ENCODE results near the gene RB1. TPM values are rescaled to one million over a fixed set of nuclear protein-coding genes. Genes with fewer than 3 reads are reported as not detected.

The RB1 gene
- total and polyA plus RNA-seq, 2 donors (not counting 3 experiments of a cell fraction or from before 2014, with no cell fraction given): 8.0 to 41.2 TPM

GRCh38 chr13:48315969-48316650 is 12.6 kb downstream of the RB1 start:
- no peaks in the 10 kb centered on the region for H3K9me1 ChIP-seq (replicated peaks; ENCODE audit: control insufficient read depth, extremely low read depth, insufficient read depth, low read length)
- no peak overlapping the region for H2AFZ ChIP-seq (ENCODE audit: low read depth, low read length)
- H3K4me3 ChIP-seq (replicated peaks in 1 of 3; ENCODE audit: insufficient read depth in 1 of 3, low read depth in 1 of 3, low read length in 3 of 3): no peak overlapping the region
- H3K27me3 ChIP-seq (ENCODE audit: control insufficient read depth in 2 of 2, insufficient read depth in 2 of 2, low read length in 2 of 2): no peaks in the 10 kb centered on the region
- intact Hi-C loops (cut with micrococcal nuclease) (no loop called here), dilution Hi-C loops (cut with MboI; ENCODE audit: extremely low pct_ligation_motif_present, low sequenced_read_pairs) (no loop called here)
- H3K27ac ChIP-seq (ENCODE audit: insufficient read depth, low read depth, low read length): no peak overlapping the region
- no TSS peak for BruUV-seq (replicated peaks)
- ChIA-PET POLR2A (no interaction called here), CTCF (interaction anchor here (0.7 to 2.4 kb wide), 2 partner anchors 263 to 1250 kb away, joined by 3 to 6 read pairs; no protein-coding TSS in a partner anchor)
- FAIRE-seq: no peak
- TF ChIP-seq EZH2 (IDR thresholded peaks at IDR 0.05; ENCODE audit: borderline replicate concordance, low read depth, low read length, severe bottlenecking): no peak
- TF ChIP-seq, protein P1, sequence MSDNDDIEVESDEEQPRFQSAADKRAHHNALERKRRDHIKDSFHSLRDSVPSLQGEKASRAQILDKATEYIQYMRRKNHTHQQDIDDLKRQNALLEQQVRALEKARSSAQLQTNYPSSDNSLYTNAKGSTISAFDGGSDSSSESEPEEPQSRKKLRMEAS (IDR thresholded peaks at IDR 0.05; ENCODE audit: insufficient read depth, insufficient read length): no peak
- TF ChIP-seq MYC (IDR thresholded peaks at IDR 0.05; ENCODE audit: low read depth, low read length): no peak
- H3K36me3 ChIP-seq (ENCODE audit: control insufficient read depth in 2 of 2, extremely low read depth in 1 of 2, insufficient read depth in 2 of 2, low read length in 2 of 2): peaks cover 0 to 7% of the 10 kb centered on the region in 2 experiments
- peaks cover 12% of the 10 kb centered on the region for H3K79me2 ChIP-seq (ENCODE audit: control insufficient read depth, insufficient read depth, low read length)
- no peak overlapping the region for H3K9ac ChIP-seq (replicated peaks; ENCODE audit: extremely low read depth, insufficient read depth, low read length)
- H3K4me1 ChIP-seq (ENCODE audit: control insufficient read depth, extremely low read depth, insufficient read depth, low read length): no peaks in the 10 kb centered on the region
- H3K9me3 ChIP-seq (replicated peaks; ENCODE audit: control insufficient read depth, insufficient read depth, low read length): no peaks in the 10 kb centered on the region
- H4K20me1 ChIP-seq (replicated peaks; ENCODE audit: control insufficient read depth, extremely low read depth, insufficient read depth, low read length): no peaks in the 10 kb centered on the region
- no peak overlapping the region for H3K4me2 ChIP-seq (ENCODE audit: insufficient read depth, low read length)
- DNase-seq (ENCODE audit: low read depth, low spot score): no peak

GRCh38 chr13:48316826-48317510 is 13.4 kb downstream of the RB1 start:
- POLR2A ChIA-PET: no interaction called here
- dilution Hi-C loops (cut with MboI; ENCODE audit: extremely low pct_ligation_motif_present, low sequenced_read_pairs): no loop called here
- FAIRE-seq: no peak

More at GRCh38 chr13:48316826-48317510, 13.4 kb downstream of the RB1 start:
- Histone ChIP-seq H4K20me1 (replicated peaks; ENCODE audit: control insufficient read depth, extremely low read depth, insufficient read depth, low read length) (no peaks in the 10 kb centered on the region), H3K27ac (ENCODE audit: insufficient read depth, low read depth, low read length) (no peak overlapping the region), H3K9me3 (replicated peaks; ENCODE audit: control insufficient read depth, insufficient read depth, low read length) (no peaks in the 10 kb centered on the region), H2AFZ (ENCODE audit: low read depth, low read length) (no peak overlapping the region), H3K79me2 (ENCODE audit: control insufficient read depth, insufficient read depth, low read length) (peaks cover 10% of the 10 kb centered on the region), H3K36me3 (ENCODE audit: control insufficient read depth in 2 of 2, extremely low read depth in 1 of 2, insufficient read depth in 2 of 2, low read length in 2 of 2) (peaks cover 0 to 7% of the 10 kb centered on the region in 2 experiments), H3K4me1 (ENCODE audit: control insufficient read depth, extremely low read depth, insufficient read depth, low read length) (no peaks in the 10 kb centered on the region), H3K4me3 (replicated peaks in 1 of 3; ENCODE audit: insufficient read depth in 1 of 3, low read depth in 1 of 3, low read length in 3 of 3) (no peak overlapping the region), H3K9me1 (replicated peaks; ENCODE audit: control insufficient read depth, extremely low read depth, insufficient read depth, low read length) (no peaks in the 10 kb centered on the region), H3K4me2 (ENCODE audit: insufficient read depth, low read length) (no peak overlapping the region), H3K9ac (replicated peaks; ENCODE audit: extremely low read depth, insufficient read depth, low read length) (no peak overlapping the region), H3K27me3 (ENCODE audit: control insufficient read depth in 2 of 2, insufficient read depth in 2 of 2, low read length in 2 of 2) (no peaks in the 10 kb centered on the region)
- intact Hi-C loops (cut with micrococcal nuclease): no loop called here
- DNase-seq (ENCODE audit: low read depth, low spot score): no peak
- no TSS peak for BruUV-seq (replicated peaks)
- CTCF ChIA-PET: interaction anchor here (0.7 kb wide), 1 partner anchor 1249 kb away, joined by 3 read pairs; no protein-coding TSS in a partner anchor
- TF ChIP-seq MYC (IDR thresholded peaks at IDR 0.05; ENCODE audit: low read depth, low read length) (no peak), POLR2AphosphoS5 (IDR thresholded peaks at IDR 0.05; ENCODE audit: insufficient read depth, low read depth, low read length) (no peak), CTCF (IDR thresholded peaks at IDR 0.05; ENCODE audit: extremely low read depth in 1 of 2, insufficient read depth in 1 of 2, low read depth in 1 of 2, low read length in 2 of 2) (no peak), JUN (IDR thresholded peaks at IDR 0.05; ENCODE audit: borderline replicate concordance, insufficient read depth, insufficient read length, low read depth) (no peak), GATA2 (IDR thresholded peaks at IDR 0.05; ENCODE audit: insufficient read depth, insufficient read length, low read depth, low read length) (no peak), POLR2A (IDR thresholded peaks at IDR 0.05; ENCODE audit: low read depth, low read length) (no peak), FOS (IDR thresholded peaks at IDR 0.05; ENCODE audit: borderline replicate concordance, insufficient read depth, low read length) (no peak), EZH2 (IDR thresholded peaks at IDR 0.05; ENCODE audit: borderline replicate concordance, low read depth, low read length, severe bottlenecking) (no peak)
- TF ChIP-seq, protein P1 (IDR thresholded peaks at IDR 0.05; ENCODE audit: insufficient read depth, insufficient read length): no peak

Data from endothelial cell of umbilical vein (primary cell).